T follicular helper cell (primary cell): ENCODE results near the gene UBE2V1.
"Not testable (repeated sequence)": the region's sequence is repeated elsewhere in the genome, so short reads cannot be mapped to it uniquely, and the experiment has no call there.

Experiments used
- DNase-seq: peaks from one replicate; pipeline ENCODE4 v3.0.0-alpha.2; 2020; ENCODE audit warnings: low read depth

Gene UBE2V1

GRCh38 chr20:50063763-50064162 is 49.2 kb downstream of the UBE2V1 start:
- DNase-seq: not testable (repeated sequence)

- no peak for DNase-seq
Measured at GRCh38 chr20:50062006-50062838, 50.7 kb downstream of the UBE2V1 start.

- no peak for DNase-seq
Measured at GRCh38 chr20:50061151-50062005, 51.6 kb downstream of the UBE2V1 start.

GRCh38 chr20:50058662-50059402 is 54.1 kb downstream of the UBE2V1 start:
- DNase-seq: no peak

GRCh38 chr20:50057714-50058053 is 55.3 kb downstream of the UBE2V1 start:
- DNase-seq: no peak

- DNase-seq: no peak
Measured at GRCh38 chr20:50056951-50057713, 55.8 kb downstream of the UBE2V1 start.

GRCh38 chr20:50056408-50056926 is 56.5 kb downstream of the UBE2V1 start:
- no peak for DNase-seq

GRCh38 chr20:50055524-50056083 is 57.3 kb downstream of the UBE2V1 start:
- no peak for DNase-seq

- DNase-seq: no peak
Measured at GRCh38 chr20:50054626-50055511, 58.1 kb downstream of the UBE2V1 start.

- DNase-seq: no peak
Measured at GRCh38 chr20:50054231-50054547, 58.8 kb downstream of the UBE2V1 start.

- no peak for DNase-seq
Measured at GRCh38 chr20:50053362-50054230, 59.4 kb downstream of the UBE2V1 start.

GRCh38 chr20:50052550-50053361 is 60.2 kb downstream of the UBE2V1 start:
- DNase-seq: no peak

GRCh38 chr20:50050660-50051308 is 62.2 kb downstream of the UBE2V1 start:
- DNase-seq: no peak

- DNase-seq: no peak
Measured at GRCh38 chr20:50050214-50050613, 62.7 kb downstream of the UBE2V1 start.

- no peak for DNase-seq
Measured at GRCh38 chr20:50049442-50050026, 63.4 kb downstream of the UBE2V1 start.

- no peak for DNase-seq
Measured at GRCh38 chr20:50048420-50049166, 64.4 kb downstream of the UBE2V1 start.
